ENCODE results near the gene SLC5A7.

SLC5A7 gene

DNA sequence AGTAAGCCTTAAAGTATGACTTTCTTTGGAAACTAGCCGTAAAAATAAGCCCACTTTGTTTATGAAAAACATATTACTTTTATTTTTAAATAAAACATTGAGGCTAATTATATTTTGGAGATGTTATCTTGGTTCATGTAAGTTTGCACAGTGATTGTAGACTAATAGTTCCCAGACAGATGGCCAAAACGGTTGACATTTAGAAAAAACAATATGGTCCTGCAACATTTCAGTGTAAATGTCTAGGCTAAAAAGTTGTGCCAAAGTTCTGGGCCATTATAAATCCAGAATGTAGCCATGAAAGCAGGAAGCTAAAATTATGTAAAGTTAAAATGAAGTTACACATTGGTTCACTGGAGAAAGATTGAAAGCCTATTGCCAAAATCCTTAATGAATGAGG, 43.6 kb downstream of the SLC5A7 start:
- Histone ChIP-seq H3K27me3 (no peaks in the 10 kb centered on the region), H3K4me1 (ENCODE audit: control insufficient read depth in 1 of 2, insufficient read depth in 1 of 2, low read depth in 1 of 2, low read length in 1 of 2) (no peaks in the 10 kb centered on the region), H3K9me3 (no peaks in the 10 kb centered on the region), H3K36me3 (no peaks in the 10 kb centered on the region), H3K27ac (no peak overlapping the region), H3K4me3 (ENCODE audit: low read depth in 1 of 2, low read length in 1 of 2) (no peak overlapping the region)
- TF ChIP-seq, protein P1, sequence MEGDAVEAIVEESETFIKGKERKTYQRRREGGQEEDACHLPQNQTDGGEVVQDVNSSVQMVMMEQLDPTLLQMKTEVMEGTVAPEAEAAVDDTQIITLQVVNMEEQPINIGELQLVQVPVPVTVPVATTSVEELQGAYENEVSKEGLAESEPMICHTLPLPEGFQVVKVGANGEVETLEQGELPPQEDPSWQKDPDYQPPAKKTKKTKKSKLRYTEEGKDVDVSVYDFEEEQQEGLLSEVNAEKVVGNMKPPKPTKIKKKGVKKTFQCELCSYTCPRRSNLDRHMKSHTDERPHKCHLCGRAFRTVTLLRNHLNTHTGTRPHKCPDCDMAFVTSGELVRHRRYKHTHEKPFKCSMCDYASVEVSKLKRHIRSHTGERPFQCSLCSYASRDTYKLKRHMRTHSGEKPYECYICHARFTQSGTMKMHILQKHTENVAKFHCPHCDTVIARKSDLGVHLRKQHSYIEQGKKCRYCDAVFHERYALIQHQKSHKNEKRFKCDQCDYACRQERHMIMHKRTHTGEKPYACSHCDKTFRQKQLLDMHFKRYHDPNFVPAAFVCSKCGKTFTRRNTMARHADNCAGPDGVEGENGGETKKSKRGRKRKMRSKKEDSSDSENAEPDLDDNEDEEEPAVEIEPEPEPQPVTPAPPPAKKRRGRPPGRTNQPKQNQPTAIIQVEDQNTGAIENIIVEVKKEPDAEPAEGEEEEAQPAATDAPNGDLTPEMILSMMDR (IDR thresholded peaks at IDR 0.05): no peak

DNA sequence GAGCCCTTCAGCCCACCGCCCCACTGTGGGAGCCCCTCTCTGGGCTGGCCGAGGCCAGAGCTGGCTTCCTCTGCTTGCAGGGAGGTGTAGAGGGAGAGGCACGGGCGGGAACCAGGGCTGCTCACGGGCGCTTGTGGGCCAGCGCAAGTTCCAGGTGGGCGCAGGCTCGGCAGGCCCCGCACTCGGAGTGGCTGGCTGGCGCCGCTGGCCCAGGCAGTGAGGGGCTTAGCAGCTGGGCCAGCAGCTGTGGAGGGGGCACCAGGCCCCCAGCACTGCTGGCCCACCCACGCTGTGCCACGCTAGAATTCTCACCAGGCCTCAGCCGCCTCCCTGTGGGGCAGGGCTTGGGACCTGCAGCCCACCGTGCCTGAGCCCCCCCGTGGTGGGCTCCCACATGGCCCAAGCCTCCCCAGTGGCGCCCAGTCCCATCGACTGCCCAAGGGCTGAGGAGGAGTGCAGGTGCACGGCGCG, 45.2 kb downstream of the SLC5A7 start:
- Histone ChIP-seq H3K27ac (no peak overlapping the region), H3K36me3 (no peaks in the 10 kb centered on the region), H3K9me3 (no peaks in the 10 kb centered on the region), H3K4me1 (ENCODE audit: control insufficient read depth in 1 of 2, insufficient read depth in 1 of 2, low read depth in 1 of 2, low read length in 1 of 2) (no peaks in the 10 kb centered on the region), H3K4me3 (ENCODE audit: low read depth in 1 of 2, low read length in 1 of 2) (no peak overlapping the region), H3K27me3 (no peaks in the 10 kb centered on the region)
- TF ChIP-seq, protein P1 (IDR thresholded peaks at IDR 0.05): no peak

DNA sequence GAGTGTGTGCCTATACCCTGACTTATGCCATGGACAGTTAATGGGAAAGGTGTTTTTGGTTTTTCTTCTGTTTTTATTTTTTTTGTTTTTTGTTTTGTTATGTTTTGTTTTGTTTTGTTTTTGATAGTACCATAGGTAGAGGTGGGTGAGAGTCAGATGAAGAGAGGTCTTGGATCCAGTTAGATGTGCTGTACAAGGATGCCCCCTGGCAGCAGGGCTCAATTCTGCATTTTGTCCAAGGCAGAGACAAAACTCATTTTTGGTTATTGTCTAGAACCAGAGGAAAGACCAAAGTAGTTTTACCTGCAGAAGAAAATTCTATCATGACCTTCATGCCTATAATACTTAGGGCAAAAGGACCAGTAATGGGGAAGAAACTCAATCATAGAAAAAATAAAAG, 48.5 kb downstream of the SLC5A7 start:
- TF ChIP-seq, protein P1 (IDR thresholded peaks at IDR 0.05): no peak
- no peaks in the 10 kb centered on the region for H3K9me3 ChIP-seq
- H3K27ac ChIP-seq: no peak overlapping the region
- H3K27me3 ChIP-seq: no peaks in the 10 kb centered on the region
- no peaks in the 10 kb centered on the region for H3K36me3 ChIP-seq
- H3K4me3 ChIP-seq (ENCODE audit: low read depth in 1 of 2, low read length in 1 of 2): no peak overlapping the region
- no peaks in the 10 kb centered on the region for H3K4me1 ChIP-seq (ENCODE audit: control insufficient read depth in 1 of 2, insufficient read depth in 1 of 2, low read depth in 1 of 2, low read length in 1 of 2)

DNA sequence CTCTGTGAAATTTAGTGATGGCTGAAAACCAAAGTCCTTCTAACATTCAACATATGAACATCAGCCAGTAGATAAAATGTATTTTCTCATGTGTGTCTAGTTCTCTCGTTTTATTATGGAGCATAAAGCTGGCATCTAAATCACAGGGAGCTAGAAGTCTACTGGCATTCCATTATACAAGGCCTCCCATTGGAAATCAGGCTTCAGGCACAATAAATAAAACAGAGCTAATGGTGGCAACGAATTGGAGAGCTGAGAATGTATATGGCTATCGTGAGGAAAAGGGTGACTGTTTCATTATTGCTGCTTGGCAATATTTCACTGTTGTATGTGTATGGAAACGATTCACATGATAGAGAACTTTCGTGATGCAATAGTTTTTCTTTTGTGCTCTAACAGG, 62.4 kb downstream of the SLC5A7 start:
- no peaks in the 10 kb centered on the region for H3K4me1 ChIP-seq (ENCODE audit: control insufficient read depth in 1 of 2, insufficient read depth in 1 of 2, low read depth in 1 of 2, low read length in 1 of 2)
- H3K4me3 ChIP-seq (ENCODE audit: low read depth in 1 of 2, low read length in 1 of 2): no peak overlapping the region
- no peaks in the 10 kb centered on the region for H3K9me3 ChIP-seq
- TF ChIP-seq, protein P1 (IDR thresholded peaks at IDR 0.05): no peak
- H3K27ac ChIP-seq: no peak overlapping the region
- no peaks in the 10 kb centered on the region for H3K36me3 ChIP-seq
- no peaks in the 10 kb centered on the region for H3K27me3 ChIP-seq

DNA sequence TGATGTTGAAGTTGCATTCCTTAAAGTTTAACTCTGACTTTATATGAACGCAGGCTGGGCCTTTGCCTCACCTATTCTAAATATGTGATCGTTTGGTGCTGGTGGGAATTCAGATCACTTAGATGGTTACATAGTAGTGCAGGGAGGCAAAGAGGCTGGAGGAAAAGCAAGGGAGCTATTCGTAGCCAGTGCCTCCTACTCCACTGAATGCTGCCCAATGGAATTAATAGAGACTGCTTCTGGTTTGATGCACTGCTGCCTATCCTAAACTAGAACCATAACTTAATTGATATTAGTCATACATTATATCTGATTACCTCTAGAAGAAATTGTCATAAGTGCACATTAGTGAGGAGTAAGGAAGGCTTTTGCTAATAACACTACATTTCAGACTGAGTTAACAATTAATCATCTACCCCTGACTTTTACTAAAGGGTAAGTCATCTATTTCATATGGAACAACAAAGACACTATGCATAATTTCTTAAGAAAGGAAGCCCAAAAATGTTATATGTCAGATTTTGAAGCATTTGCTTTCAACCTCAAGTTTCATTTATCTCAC, 72.3 kb downstream of the SLC5A7 start:
- TF ChIP-seq, protein P1 (IDR thresholded peaks at IDR 0.05): no peak

More for the DNA sequence above, 72.3 kb downstream of the SLC5A7 start:
- no peaks in the 10 kb centered on the region for H3K9me3 ChIP-seq
- H3K27me3 ChIP-seq: no peaks in the 10 kb centered on the region
- no peaks in the 10 kb centered on the region for H3K36me3 ChIP-seq
- H3K4me1 ChIP-seq (ENCODE audit: control insufficient read depth in 1 of 2, insufficient read depth in 1 of 2, low read depth in 1 of 2, low read length in 1 of 2): no peaks in the 10 kb centered on the region
- H3K27ac ChIP-seq: no peak overlapping the region
- no peak overlapping the region for H3K4me3 ChIP-seq (ENCODE audit: low read depth in 1 of 2, low read length in 1 of 2)

Measured in neutrophil (primary cell).